GM12873 (cell line): Measurements from ENCODE around the gene CACNA1E.

Experiments
- TF ChIP-seq, protein P1 (sequence below): IDR thresholded peaks from 2 replicates; pipeline ENCODE4 v1.5.1; 2012; ENCODE audit warnings: low read depth, mild to moderate bottlenecking, moderate library complexity, low read length, control low read depth; ENCODE audit not compliant: insufficient read depth; ENCODE audit errors: missing control alignments

The CACNA1E gene

GRCh38 chr1:181448461-181448860, 34.9 kb upstream of the CACNA1E start:
- TF ChIP-seq, protein P1, sequence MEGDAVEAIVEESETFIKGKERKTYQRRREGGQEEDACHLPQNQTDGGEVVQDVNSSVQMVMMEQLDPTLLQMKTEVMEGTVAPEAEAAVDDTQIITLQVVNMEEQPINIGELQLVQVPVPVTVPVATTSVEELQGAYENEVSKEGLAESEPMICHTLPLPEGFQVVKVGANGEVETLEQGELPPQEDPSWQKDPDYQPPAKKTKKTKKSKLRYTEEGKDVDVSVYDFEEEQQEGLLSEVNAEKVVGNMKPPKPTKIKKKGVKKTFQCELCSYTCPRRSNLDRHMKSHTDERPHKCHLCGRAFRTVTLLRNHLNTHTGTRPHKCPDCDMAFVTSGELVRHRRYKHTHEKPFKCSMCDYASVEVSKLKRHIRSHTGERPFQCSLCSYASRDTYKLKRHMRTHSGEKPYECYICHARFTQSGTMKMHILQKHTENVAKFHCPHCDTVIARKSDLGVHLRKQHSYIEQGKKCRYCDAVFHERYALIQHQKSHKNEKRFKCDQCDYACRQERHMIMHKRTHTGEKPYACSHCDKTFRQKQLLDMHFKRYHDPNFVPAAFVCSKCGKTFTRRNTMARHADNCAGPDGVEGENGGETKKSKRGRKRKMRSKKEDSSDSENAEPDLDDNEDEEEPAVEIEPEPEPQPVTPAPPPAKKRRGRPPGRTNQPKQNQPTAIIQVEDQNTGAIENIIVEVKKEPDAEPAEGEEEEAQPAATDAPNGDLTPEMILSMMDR, result no peak

- TF ChIP-seq, protein P1, result no peak
Observed at GRCh38 chr1:181451661-181452230, 31.6 kb upstream of the CACNA1E start.

- TF ChIP-seq, protein P1, result no peak
Observed at GRCh38 chr1:181452746-181453145, 30.6 kb upstream of the CACNA1E start.

DNA sequence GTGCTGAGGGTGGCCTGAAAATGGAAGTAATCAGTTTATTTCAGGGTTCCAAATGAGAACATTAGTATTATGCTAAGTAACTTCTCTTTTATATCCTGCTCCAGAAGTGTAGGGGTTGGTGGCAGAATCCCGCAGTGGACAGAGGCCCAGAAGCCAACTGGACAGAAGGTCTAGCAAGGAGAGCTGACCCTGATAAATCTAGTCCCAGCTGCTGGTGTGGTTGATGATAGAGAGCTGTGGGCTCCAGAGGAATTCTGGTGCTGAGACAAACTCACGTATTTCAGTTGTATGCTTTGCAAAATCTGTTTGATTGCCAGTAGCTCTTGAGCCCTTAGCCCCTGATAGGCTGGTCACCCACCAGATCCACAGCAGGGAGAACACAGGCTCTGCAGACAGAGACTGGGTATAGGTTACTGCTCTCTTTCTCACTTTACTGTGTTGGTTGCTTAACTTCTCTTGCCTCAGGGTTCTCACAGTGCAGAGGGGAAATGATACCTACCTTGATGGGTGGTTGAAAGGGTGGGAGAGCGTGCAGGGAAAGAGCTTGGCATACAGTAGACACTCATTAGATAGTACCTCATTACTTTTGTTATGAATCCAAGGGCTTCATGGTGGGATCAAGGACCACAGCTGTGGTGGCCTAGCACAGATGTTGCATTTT, 29.6 kb upstream of the CACNA1E start:
- TF ChIP-seq, protein P1, result no peak

DNA sequence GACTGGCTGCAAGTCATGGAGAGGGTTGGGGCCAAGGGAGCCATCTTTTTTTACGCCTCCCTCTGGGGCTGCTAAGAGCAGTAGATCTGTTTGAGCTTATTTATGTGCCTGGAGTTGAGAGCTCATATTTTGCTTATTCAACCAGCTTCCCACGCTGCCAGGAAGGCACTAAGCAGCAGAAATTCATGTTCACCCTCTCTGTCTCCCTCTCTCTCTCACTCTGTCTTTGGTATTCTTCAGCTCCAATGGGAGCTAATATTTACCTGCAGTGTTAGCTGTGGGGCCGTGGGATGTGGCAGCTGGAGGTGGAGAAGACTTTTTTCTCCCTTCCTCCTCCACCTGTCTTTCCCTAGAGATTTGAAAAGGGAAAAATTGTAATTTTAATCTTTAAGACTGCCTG, 26.8 kb upstream of the CACNA1E start:
- TF ChIP-seq, protein P1, result no peak

- TF ChIP-seq, protein P1, result no peak
Observed at GRCh38 chr1:181458419-181458818, 24.9 kb upstream of the CACNA1E start.

DNA sequence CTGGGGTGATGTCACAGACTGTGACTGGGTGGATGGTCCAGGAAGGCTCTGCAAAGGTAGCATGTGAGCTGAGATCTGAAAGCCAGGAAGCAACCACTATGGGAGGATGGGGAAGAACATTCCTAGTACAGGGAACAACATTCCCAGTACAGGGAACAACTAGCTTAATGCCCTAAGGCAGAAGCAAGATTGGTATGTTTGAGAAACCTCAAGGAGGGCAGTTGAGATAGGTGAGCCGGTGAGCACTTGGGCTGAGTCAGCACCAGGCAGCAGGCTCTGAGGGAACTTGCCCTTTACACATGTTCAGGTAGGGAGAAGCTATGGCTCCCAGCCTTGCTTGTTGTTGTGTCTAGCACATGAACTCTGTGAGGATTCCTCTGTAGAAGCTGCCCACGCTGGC, 24.2 kb upstream of the CACNA1E start:
- TF ChIP-seq, protein P1, result no peak
